HepG2 (cell line): ENCODE data around the gene GRHPR. TPM values are rescaled to one million over a fixed set of nuclear protein-coding genes. Genes with fewer than 3 reads are reported as not detected.

ENCODE experiments used
- ATF7-NPFF ChIP-seq: sonication (generic); formaldehyde crosslinking; IDR thresholded peaks from 2 replicates; pipeline ENCODE4 v1.8.1; 2023; ENCODE audit warnings: mild to moderate bottlenecking, low read depth, missing genetic modification reagents, moderate library complexity
- BRCA1 ChIP-seq: sonication (generic); formaldehyde crosslinking; IDR thresholded peaks from 2 replicates; pipeline ENCODE4 v1.4.0; 2020; ENCODE audit warnings: missing genetic modification reagents
- CEBPB ChIP-seq: IDR thresholded peaks from 2 replicates; pipeline ENCODE4 v1.6.1; 2011; ENCODE audit warnings: low read depth, low read length, improper control_type of control experiment, borderline replicate concordance
- ERF ChIP-seq: IDR thresholded peaks from 2 replicates; pipeline ENCODE4 v1.6.1; 2018; ENCODE audit warnings: missing biosample characterization, missing genetic modification reagents
- FOSL2 ChIP-seq: sonication (generic); formaldehyde crosslinking; IDR thresholded peaks from 2 replicates; pipeline ENCODE4 v1.4.0; 2020; ENCODE audit warnings: missing genetic modification reagents
- FOXP4 ChIP-seq: sonication (generic); formaldehyde crosslinking; IDR thresholded peaks from 2 replicates; pipeline ENCODE4 v1.4.0; 2020; ENCODE audit warnings: missing genetic modification reagents
- HNRNPLL ChIP-seq: fragments of 200-400 bp; formaldehyde crosslinking; IDR thresholded peaks from 2 replicates; pipeline ENCODE4 v1.6.1; 2017; ENCODE audit warnings: mild to moderate bottlenecking, low read depth, low read length; ENCODE audit not compliant: poor library complexity, severe bottlenecking
- IRX3 ChIP-seq: sonication (generic); formaldehyde crosslinking; IDR thresholded peaks from 2 replicates; pipeline ENCODE4 v1.8.1; 2023; ENCODE audit warnings: mild to moderate bottlenecking, low read depth, missing genetic modification reagents, borderline replicate concordance
- MYNN ChIP-seq: sonication (generic); formaldehyde crosslinking; IDR thresholded peaks from 2 replicates; pipeline ENCODE4 v1.4.0; 2020; ENCODE audit warnings: mild to moderate bottlenecking, low read depth, missing genetic modification reagents
- MYPOP ChIP-seq: sonication (generic); formaldehyde crosslinking; IDR thresholded peaks from 2 replicates; pipeline ENCODE4 v1.8.1; 2023; ENCODE audit warnings: mild to moderate bottlenecking, moderate library complexity, missing genetic modification reagents
- PREB ChIP-seq: sonication (generic); formaldehyde crosslinking; IDR thresholded peaks from 2 replicates; pipeline ENCODE4 v1.4.0; 2020; ENCODE audit warnings: missing genetic modification reagents
- SNAI1 ChIP-seq: sonication (generic); formaldehyde crosslinking; IDR thresholded peaks from 2 replicates; pipeline ENCODE4 v1.5.0; 2020; ENCODE audit warnings: mild to moderate bottlenecking, missing genetic modification reagents, borderline replicate concordance
- STAG1 ChIP-seq: sonication (generic); formaldehyde crosslinking; IDR thresholded peaks from 2 replicates; pipeline ENCODE4 v1.4.0; 2020; ENCODE audit warnings: missing genetic modification reagents
- TEF ChIP-seq: sonication (generic); formaldehyde crosslinking; IDR thresholded peaks from 2 replicates; pipeline ENCODE4 v1.5.0; 2020; ENCODE audit warnings: missing genetic modification reagents
- TFDP1 ChIP-seq: IDR thresholded peaks from 2 replicates; pipeline ENCODE4 v1.6.1; 2016; ENCODE audit warnings: missing compliant biosample characterization, missing genetic modification reagents, borderline replicate concordance
- ZMYM2 ChIP-seq: sonication (generic); formaldehyde crosslinking; IDR thresholded peaks from 2 replicates; pipeline ENCODE4 v1.8.0; 2022; ENCODE audit warnings: mild to moderate bottlenecking, missing genetic modification reagents
- ZNF10 ChIP-seq: sonication (generic); formaldehyde crosslinking; IDR thresholded peaks from 2 replicates; pipeline ENCODE4 v1.4.0; 2020; ENCODE audit warnings: mild to moderate bottlenecking, low read depth, missing genetic modification reagents, borderline replicate concordance
- ZNF121 ChIP-seq: sonication (generic); formaldehyde crosslinking; IDR thresholded peaks from 2 replicates; pipeline ENCODE4 v1.5.0; 2020; ENCODE audit warnings: mild to moderate bottlenecking, missing genetic modification reagents
- ZNF124 ChIP-seq: sonication (generic); formaldehyde crosslinking; IDR thresholded peaks from 2 replicates; pipeline ENCODE4 v1.4.0; 2020; ENCODE audit warnings: missing genetic modification reagents
- ZNF180 ChIP-seq: sonication (generic); formaldehyde crosslinking; IDR thresholded peaks from 2 replicates; pipeline ENCODE4 v1.4.0; 2020; ENCODE audit warnings: low read depth, missing genetic modification reagents, borderline replicate concordance
- ZNF362 ChIP-seq: sonication (generic); formaldehyde crosslinking; IDR thresholded peaks from 2 replicates; pipeline ENCODE4 v1.4.0; 2020; ENCODE audit warnings: missing genetic modification reagents, mild to moderate bottlenecking, borderline replicate concordance
- ZNF850 ChIP-seq: sonication (generic); formaldehyde crosslinking; conservative IDR thresholded peaks from 2 replicates; pipeline ENCODE4 v1.9.0; 2021; ENCODE audit warnings: mild to moderate bottlenecking, missing genetic modification reagents
- polyA plus RNA-seq, 8 experiments: library from polyadenylated mRNA; depleted of rRNA in 3 of 8; stranded (reverse) in 7 of 8; unstranded in 1 of 8; fragments of >200 nt; fragmentation: Illumina TruSeq in 4 of 8; extraction: Trizol in 4 of 8; gene quantifications; 2 replicates each; pipeline versions ENCODE4 v1.2.1 to v1.2.3, GENCODE V29; 2011 to 2016; ENCODE audit warnings: low read depth in 4 of 8, missing spikeins in 1 of 8, mixed read lengths in 1 of 8; ENCODE audit not compliant: insufficient read depth in 1 of 8
- total RNA-seq, 5 experiments: library from RNA; depleted of rRNA; stranded (reverse); fragments of >200 nt; fragmentation: Illumina TruSeq; extraction: Trizol; gene quantifications; 2 replicates each; pipeline ENCODE4 v1.2.3, GENCODE V29; 2016; ENCODE audit warnings: low read depth in 1 of 5

The GRHPR gene
- total and polyA plus RNA-seq, 2 of the 13 experiments (the other 11 are each of a cell fraction or from before 2014, with no cell fraction given): 113 to 115 TPM

- no peak for TF ChIP-seq TEF
- TF ChIP-seq ZMYM2: 0 out of 2 replicates have a peak, but pooled peaks have one; percentile 32
- peak; percentile 62; the same call in 1 of the 2 replicates for TF ChIP-seq ATF7-NPFF
- no peak for TF ChIP-seq PREB (CRISPR knock-in tag)
- TF ChIP-seq ZNF10: no peak
- TF ChIP-seq STAG1 (CRISPR knock-in tag): no peak
- TF ChIP-seq MYNN (CRISPR knock-in tag): no peak
- 0 out of 2 replicates have a peak, but pooled peaks have one; percentile 48 for TF ChIP-seq ERF (CRISPR knock-in tag)
- peak; percentile 77; the same call in 1 of the 2 replicates for TF ChIP-seq TFDP1 (CRISPR knock-in tag)
- no peak for TF ChIP-seq ZNF124 (CRISPR knock-in tag)
- no peak for TF ChIP-seq SNAI1 (CRISPR knock-in tag)
- TF ChIP-seq ZNF121 (CRISPR knock-in tag): 0 out of 2 replicates have a peak, but pooled peaks have one; percentile 27
- TF ChIP-seq MYPOP: peak; percentile 80; the same call in 1 of the 2 replicates
- TF ChIP-seq ZNF362 (CRISPR knock-in tag): no peak
- TF ChIP-seq ZNF180 (CRISPR knock-in tag): no peak
- 0 out of 2 replicates have a peak, but pooled peaks have one; percentile 77 for TF ChIP-seq IRX3
- TF ChIP-seq CEBPB: no peak
- TF ChIP-seq FOSL2 (CRISPR knock-in tag): no peak
- TF ChIP-seq FOXP4 (CRISPR knock-in tag): no peak
- TF ChIP-seq BRCA1: no peak
- no peak for TF ChIP-seq ZNF850
- TF ChIP-seq HNRNPLL: no peak
Observed at GRCh38 chr9:37381094-37381741, 41.3 kb upstream of the GRHPR start (continued).
